ENCODE results near the gene KIAA0319L. TPM values are rescaled to one million over a fixed set of nuclear protein-coding genes. Genes with fewer than 3 reads are reported as not detected.
"Not testable (repeated sequence)": the region's sequence is repeated elsewhere in the genome, so short reads cannot be mapped to it uniquely, and the experiment has no call there.

Gene KIAA0319L
- total RNA-seq, 4 donors from 2014 or later, result 27.6 to 72.1 (median 53.8) TPM

GRCh38 chr1:35585281-35585680 is 28.1 kb upstream of the KIAA0319L start:
- no peaks in the 10 kb centered on the region for H3K9me3 ChIP-seq
- intact Hi-C loops (cut with DNase I; ENCODE audit: low total_unique reads), result no loop called here
- no peaks in the 10 kb centered on the region for H3K36me3 ChIP-seq
- no peaks in the 10 kb centered on the region for H3K27me3 ChIP-seq
- no peak overlapping the region for H3K4me3 ChIP-seq
- TF ChIP-seq POLR2A (IDR thresholded peaks at IDR 0.05) (no peak), CTCF (IDR thresholded peaks at IDR 0.05) (no peak)
- no peak overlapping the region for H3K27ac ChIP-seq
- DNase-seq, result no peak
- H3K4me1 ChIP-seq, result no peaks in the 10 kb centered on the region

GRCh38 chr1:35581621-35582020 is 24.4 kb upstream of the KIAA0319L start:
- H3K27me3 ChIP-seq; H3K36me3 ChIP-seq; H3K4me1 ChIP-seq; intact Hi-C loops (cut with DNase I; ENCODE audit: low total_unique reads); H3K4me3 ChIP-seq; H3K27ac ChIP-seq; DNase-seq; H3K9me3 ChIP-seq: not testable (repeated sequence)

GRCh38 chr1:35580949-35581388 is 23.8 kb upstream of the KIAA0319L start:
- DNase-seq, result no peak
- Histone ChIP-seq H3K27me3 (no peaks in the 10 kb centered on the region), H3K36me3 (no peaks in the 10 kb centered on the region), H3K4me3 (no peak overlapping the region), H3K27ac (no peak overlapping the region), H3K4me1 (no peaks in the 10 kb centered on the region), H3K9me3 (no peaks in the 10 kb centered on the region)
- no peak for TF ChIP-seq POLR2A (IDR thresholded peaks at IDR 0.05)
- no peak for TF ChIP-seq CTCF (IDR thresholded peaks at IDR 0.05)
- intact Hi-C loops (cut with DNase I; ENCODE audit: low total_unique reads), result no loop called here

GRCh38 chr1:35577071-35577998 is 20.1 kb upstream of the KIAA0319L start:
- TF ChIP-seq CTCF (IDR thresholded peaks at IDR 0.05) (no peak), POLR2A (IDR thresholded peaks at IDR 0.05) (no peak)
- no peaks in the 10 kb centered on the region for H3K9me3 ChIP-seq
- DNase-seq, result no peak
- H3K27me3 ChIP-seq, result no peaks in the 10 kb centered on the region
- H3K27ac ChIP-seq, result no peak overlapping the region
- no peaks in the 10 kb centered on the region for H3K36me3 ChIP-seq
- peak overlapping the region; percentile 25 for H3K4me3 ChIP-seq
- intact Hi-C loops (cut with DNase I; ENCODE audit: low total_unique reads), result no loop called here
- peaks cover 0 to 7% of the 10 kb centered on the region in 2 donors for H3K4me1 ChIP-seq

GRCh38 chr1:35576766-35577070 is 19.5 kb upstream of the KIAA0319L start:
- H3K4me3 ChIP-seq; intact Hi-C loops (cut with DNase I; ENCODE audit: low total_unique reads); H3K27me3 ChIP-seq; DNase-seq; H3K4me1 ChIP-seq; H3K9me3 ChIP-seq; H3K36me3 ChIP-seq; H3K27ac ChIP-seq: not testable (repeated sequence)

- Histone ChIP-seq H3K9me3 (no peaks in the 10 kb centered on the region), H3K4me1 (peaks cover 0 to 7% of the 10 kb centered on the region in 2 donors), H3K27ac (no peak overlapping the region), H3K36me3 (no peaks in the 10 kb centered on the region), H3K27me3 (no peaks in the 10 kb centered on the region), H3K4me3 (no peak overlapping the region)
- TF ChIP-seq CTCF (IDR thresholded peaks at IDR 0.05) (no peak), POLR2A (IDR thresholded peaks at IDR 0.05) (no peak)
- intact Hi-C loops (cut with DNase I; ENCODE audit: low total_unique reads), result no loop called here
- no peak for DNase-seq
Observed at GRCh38 chr1:35576061-35576765, 19.0 kb upstream of the KIAA0319L start.

All from uterus (tissue), 4 donors.